Measurements from ENCODE around the gene COMT. TPM values are rescaled to one million over a fixed set of nuclear protein-coding genes. Genes with fewer than 3 reads are reported as not detected.

COMT gene
- total and polyA plus RNA-seq, 9 of the 15 experiments (the other 6 are each of a cell fraction or from before 2014, with no cell fraction given) = 12.5 to 351 (median 155) TPM

DNA sequence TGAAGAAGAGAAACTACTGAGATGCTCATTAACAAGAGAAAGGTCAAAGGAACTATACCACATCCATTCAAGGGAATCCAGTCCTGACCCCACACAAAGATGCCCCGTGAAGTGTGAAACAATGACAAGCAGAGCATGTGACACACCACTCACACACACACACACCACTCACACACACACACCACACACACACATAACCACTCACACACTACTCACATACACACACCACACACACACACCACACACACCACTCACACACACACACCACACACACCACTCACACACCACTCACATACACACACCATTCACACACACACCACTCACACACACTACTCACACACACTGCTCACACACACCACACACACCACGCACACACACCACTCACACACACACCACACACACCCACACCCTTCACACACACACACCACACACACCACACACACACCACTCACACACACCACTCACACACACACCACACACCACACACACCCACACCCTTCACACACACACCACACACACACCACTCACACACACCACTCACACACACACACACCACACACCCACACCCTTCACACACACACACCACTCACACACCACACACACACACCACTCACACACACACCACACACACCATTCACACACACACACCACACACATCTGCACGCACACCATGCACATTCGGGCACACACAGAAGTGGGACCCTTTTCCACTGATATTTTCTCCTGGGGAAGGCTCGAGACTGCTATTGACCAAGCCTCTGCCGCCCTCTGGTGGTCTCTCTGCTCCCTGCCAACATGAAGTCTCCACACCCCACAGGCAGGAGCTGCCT lies 32.0 kb upstream of the COMT start (continued):
- TF ChIP-seq, protein P1, sequence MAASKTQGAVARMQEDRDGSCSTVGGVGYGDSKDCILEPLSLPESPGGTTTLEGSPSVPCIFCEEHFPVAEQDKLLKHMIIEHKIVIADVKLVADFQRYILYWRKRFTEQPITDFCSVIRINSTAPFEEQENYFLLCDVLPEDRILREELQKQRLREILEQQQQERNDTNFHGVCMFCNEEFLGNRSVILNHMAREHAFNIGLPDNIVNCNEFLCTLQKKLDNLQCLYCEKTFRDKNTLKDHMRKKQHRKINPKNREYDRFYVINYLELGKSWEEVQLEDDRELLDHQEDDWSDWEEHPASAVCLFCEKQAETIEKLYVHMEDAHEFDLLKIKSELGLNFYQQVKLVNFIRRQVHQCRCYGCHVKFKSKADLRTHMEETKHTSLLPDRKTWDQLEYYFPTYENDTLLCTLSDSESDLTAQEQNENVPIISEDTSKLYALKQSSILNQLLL (CRISPR knock-in tag; IDR thresholded peaks at IDR 0.05; ENCODE audit: borderline replicate concordance) = no peak
- no peak for TF ChIP-seq FOS (IDR thresholded peaks at IDR 0.05; ENCODE audit: extremely low read depth, insufficient read length)
- peak in 1 of 2 experiments; percentile 93 for TF ChIP-seq AFF1 (IDR thresholded peaks at IDR 0.05; ENCODE audit: low read depth in 1 of 2, partially characterized antibody in 2 of 2)
- peak; percentile 88 for TF ChIP-seq CHD4 (IDR thresholded peaks at IDR 0.05; ENCODE audit: insufficient read depth, insufficient replicate concordance, low read depth, low read length, poor library complexity, severe bottlenecking)
- TF ChIP-seq ZKSCAN1 (IDR thresholded peaks at IDR 0.05; ENCODE audit: low read depth, low read length) = peak; percentile 68
- 0 out of 2 replicates have a peak, but pooled peaks have one; percentile 9 for TF ChIP-seq PHF8 (IDR thresholded peaks at IDR 0.05; ENCODE audit: borderline replicate concordance, low read length)
- peak; percentile 99 for TF ChIP-seq CC2D1A (IDR thresholded peaks at IDR 0.05)
- TF ChIP-seq ZKSCAN8 (CRISPR knock-in tag; IDR thresholded peaks at IDR 0.05) = no peak
- peak; percentile 76 for TF ChIP-seq MIER1 (IDR thresholded peaks at IDR 0.05; ENCODE audit: low read depth)
- TF ChIP-seq, protein P2, sequence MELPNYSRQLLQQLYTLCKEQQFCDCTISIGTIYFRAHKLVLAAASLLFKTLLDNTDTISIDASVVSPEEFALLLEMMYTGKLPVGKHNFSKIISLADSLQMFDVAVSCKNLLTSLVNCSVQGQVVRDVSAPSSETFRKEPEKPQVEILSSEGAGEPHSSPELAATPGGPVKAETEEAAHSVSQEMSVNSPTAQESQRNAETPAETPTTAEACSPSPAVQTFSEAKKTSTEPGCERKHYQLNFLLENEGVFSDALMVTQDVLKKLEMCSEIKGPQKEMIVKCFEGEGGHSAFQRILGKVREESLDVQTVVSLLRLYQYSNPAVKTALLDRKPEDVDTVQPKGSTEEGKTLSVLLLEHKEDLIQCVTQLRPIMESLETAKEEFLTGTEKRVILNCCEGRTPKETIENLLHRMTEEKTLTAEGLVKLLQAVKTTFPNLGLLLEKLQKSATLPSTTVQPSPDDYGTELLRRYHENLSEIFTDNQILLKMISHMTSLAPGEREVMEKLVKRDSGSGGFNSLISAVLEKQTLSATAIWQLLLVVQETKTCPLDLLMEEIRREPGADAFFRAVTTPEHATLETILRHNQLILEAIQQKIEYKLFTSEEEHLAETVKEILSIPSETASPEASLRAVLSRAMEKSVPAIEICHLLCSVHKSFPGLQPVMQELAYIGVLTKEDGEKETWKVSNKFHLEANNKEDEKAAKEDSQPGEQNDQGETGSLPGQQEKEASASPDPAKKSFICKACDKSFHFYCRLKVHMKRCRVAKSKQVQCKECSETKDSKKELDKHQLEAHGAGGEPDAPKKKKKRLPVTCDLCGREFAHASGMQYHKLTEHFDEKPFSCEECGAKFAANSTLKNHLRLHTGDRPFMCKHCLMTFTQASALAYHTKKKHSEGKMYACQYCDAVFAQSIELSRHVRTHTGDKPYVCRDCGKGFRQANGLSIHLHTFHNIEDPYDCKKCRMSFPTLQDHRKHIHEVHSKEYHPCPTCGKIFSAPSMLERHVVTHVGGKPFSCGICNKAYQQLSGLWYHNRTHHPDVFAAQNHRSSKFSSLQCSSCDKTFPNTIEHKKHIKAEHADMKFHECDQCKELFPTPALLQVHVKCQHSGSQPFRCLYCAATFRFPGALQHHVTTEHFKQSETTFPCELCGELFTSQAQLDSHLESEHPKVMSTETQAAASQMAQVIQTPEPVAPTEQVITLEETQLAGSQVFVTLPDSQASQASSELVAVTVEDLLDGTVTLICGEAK (IDR thresholded peaks at IDR 0.05) = peak; percentile 71; the same call in 1 of the 2 replicates
- TF ChIP-seq, protein P2 (CRISPR knock-in tag; IDR thresholded peaks at IDR 0.05) = peak; percentile 83
